Keratinocyte (primary cell): Measurements from ENCODE around the gene JAKMIP2. TPM values are rescaled to one million over a fixed set of nuclear protein-coding genes. Genes with fewer than 3 reads are reported as not detected.

Experiments used
- DNase-seq: peaks from one replicate; pipeline ENCODE4 v3.0.0-alpha.2; 2011; ENCODE audit warnings: low read depth, missing footprints, low spot score
- FAIRE-seq: peaks from 2 replicates; lab custom pipeline; 2011; peaks lifted over from hg19 to GRCh38; lab: Jason Lieb, UNC
- H2AFZ ChIP-seq: 2 replicates; pipeline ENCODE4 v1.6.0; 2012; ENCODE audit warnings: low read length, control low read depth, inconsistent platforms; ENCODE audit not compliant: control insufficient read depth
- H3K27ac ChIP-seq: 2 replicates; pipeline ENCODE4 v1.5.1; 2011; ENCODE audit warnings: low read length; ENCODE audit not compliant: control insufficient read depth, insufficient read depth
- H3K27me3 ChIP-seq: 3 replicates; pipeline ENCODE4 v1.6.0; 2011; ENCODE audit warnings: low read length; ENCODE audit not compliant: control insufficient read depth, insufficient read depth; ENCODE audit errors: extremely low read depth
- H3K36me3 ChIP-seq, 2 experiments: 2 replicates in 1 of 2; 3 replicates in 1 of 2; pipeline ENCODE4 v1.5.1; 2011; ENCODE audit warnings: low read length in 2 of 2, mild to moderate bottlenecking in 1 of 2; ENCODE audit not compliant: control insufficient read depth in 2 of 2, insufficient read depth in 2 of 2; ENCODE audit errors: extremely low read depth in 1 of 2
- H3K4me1 ChIP-seq: 3 replicates; pipeline ENCODE4 v1.5.1; 2011; ENCODE audit warnings: low read length; ENCODE audit not compliant: control insufficient read depth, insufficient read depth; ENCODE audit errors: extremely low read depth
- H3K4me2 ChIP-seq: 3 replicates; pipeline ENCODE4 v1.6.0; 2011; ENCODE audit warnings: low read depth, low read length; ENCODE audit not compliant: control insufficient read depth, insufficient read depth; ENCODE audit errors: extremely low read depth
- H3K4me3 ChIP-seq, 3 experiments: fragments of 200-600 bp in 1 of 3; sonication (generic) in 1 of 3; 2 replicates in 2 of 3; 3 replicates in 1 of 3; pipeline ENCODE4 v1.5.1; 2011 to 2016; ENCODE audit warnings: low read length in 3 of 3, mild to moderate bottlenecking in 3 of 3, control low read depth in 2 of 3, inconsistent platforms in 1 of 3, low read depth in 1 of 3, mixed read lengths in 1 of 3, mixed run types in 1 of 3, moderate library complexity in 1 of 3; ENCODE audit not compliant: control insufficient read depth in 2 of 3, insufficient read depth in 2 of 3; ENCODE audit errors: extremely low read depth in 1 of 3
- H3K79me2 ChIP-seq: 2 replicates; pipeline ENCODE4 v1.6.0; 2012; ENCODE audit warnings: low read length; ENCODE audit not compliant: control insufficient read depth, insufficient read depth
- H3K9ac ChIP-seq: 3 replicates; pipeline ENCODE4 v1.6.0; 2011; ENCODE audit warnings: low read length; ENCODE audit not compliant: control insufficient read depth, insufficient read depth; ENCODE audit errors: extremely low read depth
- H3K9me1 ChIP-seq: 3 replicates; pipeline ENCODE4 v1.6.0; 2011; ENCODE audit warnings: low read length; ENCODE audit not compliant: control insufficient read depth, insufficient read depth; ENCODE audit errors: extremely low read depth
- H3K9me3 ChIP-seq: 2 replicates; pipeline ENCODE4 v1.5.1; 2012; ENCODE audit warnings: low read depth, low read length; ENCODE audit not compliant: control insufficient read depth
- H4K20me1 ChIP-seq: 3 replicates; pipeline ENCODE4 v1.6.0; 2011; ENCODE audit warnings: low read length; ENCODE audit not compliant: control insufficient read depth, insufficient read depth; ENCODE audit errors: extremely low read depth
- EZH2 ChIP-seq: IDR thresholded peaks from one replicate; pipeline ENCODE4 v1.6.1; 2012; ENCODE audit warnings: inconsistent platforms, mild to moderate bottlenecking, low read length, moderate library complexity
- dilution Hi-C: fragments of 300-500 bp; cut with MboI; formaldehyde crosslinking; loops from one replicate; pipeline ENCODE4 v1.7.0; 2020; ENCODE audit warnings: low sequenced_read_pairs; ENCODE audit not compliant: extremely low pct_ligation_motif_present
- polyA plus RNA-seq, 5 experiments: library from polyadenylated mRNA; depleted of rRNA in 3 of 5; stranded (reverse) in 3 of 5; stranded (forward) in 1 of 5; unstranded in 1 of 5; fragments of >200 nt; gene quantifications; 1 replicate in 1 of 5; 2 replicates in 3 of 5; 3 replicates in 1 of 5; pipeline versions ENCODE4 v1.2.1 to v1.2.3, GENCODE V29; 2011 to 2012; ENCODE audit warnings: missing spikeins in 2 of 5, low read depth in 1 of 5, low replicate concordance in 1 of 5
- TF ChIP-seq, protein P1 (sequence below), 3 experiments: IDR thresholded peaks in 1 of 3; conservative IDR thresholded peaks in 1 of 3; optimal IDR thresholded peaks in 1 of 3; 2 replicates in 2 of 3; 3 replicates in 1 of 3; pipeline versions ENCODE3 to v1.5.1; 2011; ENCODE audit warnings: low read length in 3 of 3, mild to moderate bottlenecking in 3 of 3, moderate library complexity in 2 of 3, control low read depth in 1 of 3, inconsistent platforms in 1 of 3; ENCODE audit not compliant: insufficient read depth in 2 of 3; ENCODE audit errors: extremely low read depth in 1 of 3

JAKMIP2 gene
- polyA plus RNA-seq, 1 donor (not counting 4 experiments of a cell fraction or from before 2014, with no cell fraction given) = not detected

DNA sequence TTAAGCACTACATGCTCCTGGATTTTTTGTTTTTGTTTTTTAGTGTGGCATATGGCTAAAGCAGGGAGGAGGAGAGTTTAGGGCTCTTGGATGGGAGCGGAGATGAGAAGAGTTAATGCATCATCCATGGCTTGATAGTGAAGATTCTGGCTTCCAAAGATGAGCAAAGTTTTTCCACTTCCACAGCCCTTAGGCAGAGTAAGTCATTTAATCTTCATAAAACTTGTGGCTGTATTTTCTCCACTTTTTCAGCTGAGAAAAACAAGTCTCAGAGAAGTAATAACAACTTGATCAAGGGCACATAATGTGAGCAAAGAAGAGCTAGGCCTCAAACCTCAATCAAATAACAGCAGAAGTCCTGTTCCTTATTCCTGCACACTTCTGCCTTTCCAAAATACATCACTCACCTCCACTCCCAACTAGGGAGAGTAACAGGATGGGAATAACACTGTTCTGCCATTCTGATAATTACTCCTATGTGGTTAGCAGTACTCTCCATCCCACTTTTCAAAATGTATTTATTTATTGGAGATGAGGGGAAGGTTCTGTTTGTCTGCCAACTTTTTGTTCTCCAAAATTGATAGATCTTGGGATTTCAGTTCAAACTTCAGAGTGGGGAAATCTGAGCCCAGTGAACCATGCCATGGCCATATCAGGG is 218.9 kb downstream of the JAKMIP2 start:
- FAIRE-seq (no peak), DNase-seq (no peak)
- no peaks in the 10 kb centered on the region for H3K4me1 ChIP-seq
- H3K4me3 ChIP-seq = no peak overlapping the region
- no peak overlapping the region for H3K4me2 ChIP-seq
- no peaks in the 10 kb centered on the region for H3K36me3 ChIP-seq
- H3K27ac ChIP-seq = no peak overlapping the region
- no peak overlapping the region for H3K9ac ChIP-seq
- H2AFZ ChIP-seq = no peak overlapping the region
- TF ChIP-seq, protein P1, sequence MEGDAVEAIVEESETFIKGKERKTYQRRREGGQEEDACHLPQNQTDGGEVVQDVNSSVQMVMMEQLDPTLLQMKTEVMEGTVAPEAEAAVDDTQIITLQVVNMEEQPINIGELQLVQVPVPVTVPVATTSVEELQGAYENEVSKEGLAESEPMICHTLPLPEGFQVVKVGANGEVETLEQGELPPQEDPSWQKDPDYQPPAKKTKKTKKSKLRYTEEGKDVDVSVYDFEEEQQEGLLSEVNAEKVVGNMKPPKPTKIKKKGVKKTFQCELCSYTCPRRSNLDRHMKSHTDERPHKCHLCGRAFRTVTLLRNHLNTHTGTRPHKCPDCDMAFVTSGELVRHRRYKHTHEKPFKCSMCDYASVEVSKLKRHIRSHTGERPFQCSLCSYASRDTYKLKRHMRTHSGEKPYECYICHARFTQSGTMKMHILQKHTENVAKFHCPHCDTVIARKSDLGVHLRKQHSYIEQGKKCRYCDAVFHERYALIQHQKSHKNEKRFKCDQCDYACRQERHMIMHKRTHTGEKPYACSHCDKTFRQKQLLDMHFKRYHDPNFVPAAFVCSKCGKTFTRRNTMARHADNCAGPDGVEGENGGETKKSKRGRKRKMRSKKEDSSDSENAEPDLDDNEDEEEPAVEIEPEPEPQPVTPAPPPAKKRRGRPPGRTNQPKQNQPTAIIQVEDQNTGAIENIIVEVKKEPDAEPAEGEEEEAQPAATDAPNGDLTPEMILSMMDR (optimal IDR thresholded peaks at IDR 0.05 in 1 of 3, IDR thresholded peaks at IDR 0.05 in 1 of 3, conservative IDR thresholded peaks at IDR 0.05 in 1 of 3; ENCODE audit: extremely low read depth in 1 of 3, insufficient read depth in 2 of 3, low read length in 3 of 3) = no peak
- TF ChIP-seq EZH2 = no peak
- H4K20me1 ChIP-seq = no peaks in the 10 kb centered on the region
- no peaks in the 10 kb centered on the region for H3K79me2 ChIP-seq
- dilution Hi-C loops = no loop called here
- H3K27me3 ChIP-seq = no peaks in the 10 kb centered on the region
- H3K9me1 ChIP-seq = no peaks in the 10 kb centered on the region
- H3K9me3 ChIP-seq = no peaks in the 10 kb centered on the region

- Histone ChIP-seq H3K4me1 (no peaks in the 10 kb centered on the region), H3K4me3 (no peak overlapping the region), H3K4me2 (no peak overlapping the region), H3K27me3 (no peaks in the 10 kb centered on the region), H3K9me1 (no peaks in the 10 kb centered on the region), H3K9ac (no peak overlapping the region), H3K79me2 (no peaks in the 10 kb centered on the region), H3K27ac (no peak overlapping the region), H3K36me3 (no peaks in the 10 kb centered on the region), H3K9me3 (no peaks in the 10 kb centered on the region), H2AFZ (no peak overlapping the region), H4K20me1 (no peaks in the 10 kb centered on the region)
- no peak for DNase-seq
- no peak for FAIRE-seq
- dilution Hi-C loops = no loop called here
- TF ChIP-seq EZH2 = no peak
- TF ChIP-seq, protein P1 (optimal IDR thresholded peaks at IDR 0.05 in 1 of 3, IDR thresholded peaks at IDR 0.05 in 1 of 3, conservative IDR thresholded peaks at IDR 0.05 in 1 of 3; ENCODE audit: extremely low read depth in 1 of 3, insufficient read depth in 2 of 3, low read length in 3 of 3) = no peak
Observed at GRCh38 chr5:147561435-147561834, 221.1 kb downstream of the JAKMIP2 start.
